K562 (cell line): ENCODE data around the gene ADD3. TPM values are rescaled to one million over a fixed set of nuclear protein-coding genes. Genes with fewer than 3 reads are reported as not detected.

Source experiments
- ATAC-seq: fragments of 200-7000 bp; cut with Tn5 transposase; 3 replicates; pipeline ENCODE4 v1.9.1; 2020; ENCODE audit warnings: moderate library complexity
- BruUV-seq: library from RNA; stranded (reverse); fragments of 400-500 nt; replicated peaks from 2 replicates; lab custom pipeline; 2021; lab: Mats Ljungman, UMichigan
- CTCF ChIA-PET: fragments of 300-600 bp; formaldehyde crosslinking; extraction: SDS; loops from one replicate; lab custom pipeline; 2021; ENCODE audit warnings: low intra/inter-chr PET ratio; lab: Yijun Ruan, JAX
- POLR2A ChIA-PET: fragments of 300-600, 350-650 bp; sonication (Branson Sonifier 250); formaldehyde crosslinking; extraction: SDS; loops from one replicate; lab custom pipeline; 2021; ENCODE audit warnings: antibody characterized with exemption, inconsistent platforms; lab: Yijun Ruan, JAX
- DNase-seq, 4 experiments: peaks; one replicate each; pipeline versions ENCODE4 v3.0.0 to v3.0.0-alpha.2; 2011 to 2018; ENCODE audit warnings: low spot score in 3 of 4, mixed read lengths in 3 of 4; ENCODE audit errors: extremely low read depth in 1 of 4
- FAIRE-seq: peaks from 2 replicates; lab custom pipeline; 2011; peaks lifted over from hg19 to GRCh38; lab: Jason Lieb, UNC
- H2AFZ ChIP-seq: 2 replicates; pipeline ENCODE4 v1.6.0; 2011; ENCODE audit warnings: low read depth, low read length, control low read depth, inconsistent platforms
- H3K27ac ChIP-seq: fragments of 200-600 bp; 3 replicates; pipeline ENCODE4 v1.8.0; 2011; ENCODE audit warnings: low read depth, mild to moderate bottlenecking, control low read depth, inconsistent platforms, low read length, moderate library complexity, mixed read lengths; ENCODE audit errors: extremely low read depth
- H3K27me3 ChIP-seq, 2 experiments: fragments of 300-600 bp in 1 of 2; 2 replicates in 1 of 2; 3 replicates in 1 of 2; pipeline versions ENCODE4 v1.6.0 to v1.8.0; 2011; ENCODE audit warnings: inconsistent platforms in 2 of 2, low read length in 2 of 2, mild to moderate bottlenecking in 1 of 2, mixed read lengths in 1 of 2, moderate library complexity in 1 of 2; ENCODE audit not compliant: control insufficient read depth in 2 of 2, insufficient read depth in 2 of 2
- H3K36me3 ChIP-seq: fragments of 300-600 bp; 3 replicates; pipeline ENCODE4 v1.8.0; 2011; ENCODE audit warnings: mild to moderate bottlenecking, low read length, inconsistent platforms; ENCODE audit not compliant: control insufficient read depth, insufficient read depth
- H3K4me1 ChIP-seq, 2 experiments: fragments of 200-600 bp in 1 of 2; replicated peaks in 1 of 2; 2 replicates in 1 of 2; 3 replicates in 1 of 2; pipeline versions ENCODE4 v1.5.1 to v1.8.0; 2011; ENCODE audit warnings: inconsistent platforms in 2 of 2, low read length in 2 of 2, mild to moderate bottlenecking in 1 of 2, mixed read lengths in 1 of 2, moderate library complexity in 1 of 2; ENCODE audit not compliant: control insufficient read depth in 2 of 2, insufficient read depth in 2 of 2
- H3K4me2 ChIP-seq: 2 replicates; pipeline ENCODE4 v1.6.1; 2011; ENCODE audit warnings: low read length, control low read depth, inconsistent platforms, mixed read lengths; ENCODE audit not compliant: insufficient read depth
- H3K4me3 ChIP-seq: fragments of 200-600 bp; sonication (generic), shearing (Covaris generic); 2 replicates; pipeline ENCODE4 v1.5.1; 2016; ENCODE audit warnings: control low read depth, inconsistent platforms
- H3K79me2 ChIP-seq: fragments of 200-600 bp; 3 replicates; pipeline ENCODE4 v1.8.0; 2011; ENCODE audit warnings: low read length, inconsistent platforms; ENCODE audit not compliant: control insufficient read depth, insufficient read depth
- H3K9ac ChIP-seq, 2 experiments: 2 replicates each; pipeline versions ENCODE4 v1.6.0 to v1.6.1; 2011; ENCODE audit warnings: low read depth in 2 of 2, low read length in 2 of 2, control low read depth in 1 of 2, inconsistent platforms in 1 of 2, mild to moderate bottlenecking in 1 of 2, mixed read lengths in 1 of 2; ENCODE audit not compliant: insufficient read depth in 1 of 2
- H3K9me1 ChIP-seq: one replicate; pipeline ENCODE4 v1.6.0; 2011; ENCODE audit warnings: inconsistent platforms, mild to moderate bottlenecking, low read length, moderate library complexity; ENCODE audit not compliant: control insufficient read depth, insufficient read depth
- H3K9me3 ChIP-seq: replicated peaks from 2 replicates; pipeline ENCODE4 v1.5.1; 2011; ENCODE audit warnings: low read depth, low read length, inconsistent platforms; ENCODE audit not compliant: control insufficient read depth, insufficient read depth
- H4K20me1 ChIP-seq: replicated peaks from 2 replicates; pipeline ENCODE4 v1.6.1; 2011; ENCODE audit warnings: low read length, inconsistent platforms, mixed read lengths; ENCODE audit not compliant: control insufficient read depth, insufficient read depth
- NFIC ChIP-seq: fragments of 450-650 bp; IDR thresholded peaks from 2 replicates; pipeline ENCODE4 v1.6.1; 2017; ENCODE audit warnings: mild to moderate bottlenecking, inconsistent platforms
- ZMIZ1 ChIP-seq, 2 experiments: fragments of 150-350 bp in 1 of 2; IDR thresholded peaks; 2 replicates each; pipeline ENCODE4 v1.6.1; 2012 to 2016; ENCODE audit warnings: low read depth in 2 of 2, low read length in 2 of 2, mild to moderate bottlenecking in 1 of 2, moderate library complexity in 1 of 2
- WGBS: fragments of 100-300 bp; shearing (Covaris generic); methylation state at CpG from one replicate; pipeline ENCODE4 v1.1.6; 2016; ENCODE audit warnings: low coverage, mixed read lengths; ENCODE audit not compliant: insufficient coverage; ENCODE audit errors: missing lambda C conversion rate; 5-methylcytosine and 5-hydroxymethylcytosine counted together
- in situ Hi-C: fragments of 300-500 bp; cut with MboI; formaldehyde crosslinking; loops from 4 replicates; pipeline ENCODE4 v1.15.0; 2018; ENCODE audit warnings: inconsistent platforms, mixed read lengths
- intact Hi-C: fragments of 100-400 bp; cut with micrococcal nuclease; formaldehyde crosslinking; loops from 2 replicates; pipeline ENCODE4 v1.14.2; 2022
- polyA plus RNA-seq, 8 experiments: library from polyadenylated mRNA; depleted of rRNA in 4 of 8; stranded (reverse) in 5 of 8; unstranded in 3 of 8; fragments of >200 nt; fragmentation: Nextera tagmentation in 2 of 8; fragmentation: Illumina TruSeq in 1 of 8; extraction: Ambion mirVana in 2 of 8; extraction: Trizol in 1 of 8; gene quantifications; 2 replicates each; pipeline versions ENCODE4 v1.2.1 to v1.2.3, GENCODE V29; 2011 to 2014; ENCODE audit warnings: inconsistent platforms in 1 of 8, missing spikeins in 1 of 8
- total RNA-seq, 7 experiments: library from RNA; depleted of rRNA in 6 of 7; stranded (reverse); fragments of >200 nt in 6 of 7; fragmentation: Illumina TruSeq in 2 of 7; extraction: Trizol in 2 of 7; gene quantifications; 2 replicates each; pipeline versions ENCODE4 v1.2.1 to v1.2.3, GENCODE V29; 2011 to 2021; ENCODE audit warnings: low replicate concordance in 1 of 7

ADD3 gene
- total and polyA plus RNA-seq, 9 of the 15 experiments (the other 6 are each of a cell fraction or from before 2014, with no cell fraction given), result 13.2 to 125 (median 31.7) TPM

DNA sequence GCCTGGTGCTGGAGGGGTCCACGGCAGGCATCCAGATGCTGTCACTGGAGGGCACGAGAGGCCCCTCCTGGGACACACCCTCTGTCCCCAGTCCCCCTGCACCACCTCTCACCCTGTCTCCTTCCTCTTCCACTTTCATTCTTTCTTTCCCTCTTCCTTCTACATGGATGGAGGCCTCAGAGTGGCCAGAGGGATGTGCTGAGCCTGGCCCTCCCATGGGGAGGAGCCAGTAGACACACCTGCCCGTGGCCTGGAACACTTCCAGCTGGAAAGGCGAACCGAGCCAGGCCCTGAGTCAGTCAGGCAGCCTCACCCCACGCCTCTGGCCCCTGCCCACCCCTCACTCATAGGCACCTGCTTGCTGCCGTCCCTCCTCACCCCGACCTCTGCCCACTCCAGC, 143.7 kb downstream of the ADD3 start:
- DNase-seq, result peak in 2 of 4 experiments; percentile 24 to 34
- no peak overlapping the region for H3K4me3 ChIP-seq
- H3K4me1 ChIP-seq, result peaks cover 12 to 26% of the 10 kb centered on the region in 2 experiments; a peak in 4 of 5 replicates
- no peaks in the 10 kb centered on the region; a peak in 1 of 5 replicates for H3K27me3 ChIP-seq
- H4K20me1 ChIP-seq, result no peaks in the 10 kb centered on the region
- CTCF ChIA-PET, result interaction anchor here (0.7 kb wide), 1 partner anchor 17 kb away, joined by 3 read pairs; no protein-coding TSS in a partner anchor
- H3K36me3 ChIP-seq, result no peaks in the 10 kb centered on the region
- intact Hi-C loops, result no loop called here
- no peak for FAIRE-seq
- H3K9ac ChIP-seq, result 0 out of 4 replicates have a peak overlapping the region, but pooled peaks of 1 of the 2 experiments have one; percentile 35
- H3K79me2 ChIP-seq, result no peaks in the 10 kb centered on the region
- 60% methylated on average over 2 of the region's 8 CpGs for WGBS
- peak; percentile 16; the same call in 1 of the 3 replicates for ATAC-seq
- H3K9me1 ChIP-seq, result no peaks in the 10 kb centered on the region
- H3K9me3 ChIP-seq, result no peaks in the 10 kb centered on the region
- TF ChIP-seq ZMIZ1 (IDR thresholded peaks at IDR 0.05; ENCODE audit: low read depth in 2 of 2, low read length in 2 of 2), result no peak
- 0 out of 2 replicates have a peak, but pooled peaks have one; percentile 10 for TF ChIP-seq NFIC
- TF ChIP-seq, all 486 proteins: peak for 1
- in situ Hi-C loops, result no loop called here
- no TSS peak for BruUV-seq
- Histone ChIP-seq H3K27ac (no peak overlapping the region), H3K4me2 (no peak overlapping the region), H2AFZ (no peak overlapping the region)
- POLR2A ChIA-PET, result no interaction called here
